ENCODE measurements around the gene VILL.

Gene VILL

DNA sequence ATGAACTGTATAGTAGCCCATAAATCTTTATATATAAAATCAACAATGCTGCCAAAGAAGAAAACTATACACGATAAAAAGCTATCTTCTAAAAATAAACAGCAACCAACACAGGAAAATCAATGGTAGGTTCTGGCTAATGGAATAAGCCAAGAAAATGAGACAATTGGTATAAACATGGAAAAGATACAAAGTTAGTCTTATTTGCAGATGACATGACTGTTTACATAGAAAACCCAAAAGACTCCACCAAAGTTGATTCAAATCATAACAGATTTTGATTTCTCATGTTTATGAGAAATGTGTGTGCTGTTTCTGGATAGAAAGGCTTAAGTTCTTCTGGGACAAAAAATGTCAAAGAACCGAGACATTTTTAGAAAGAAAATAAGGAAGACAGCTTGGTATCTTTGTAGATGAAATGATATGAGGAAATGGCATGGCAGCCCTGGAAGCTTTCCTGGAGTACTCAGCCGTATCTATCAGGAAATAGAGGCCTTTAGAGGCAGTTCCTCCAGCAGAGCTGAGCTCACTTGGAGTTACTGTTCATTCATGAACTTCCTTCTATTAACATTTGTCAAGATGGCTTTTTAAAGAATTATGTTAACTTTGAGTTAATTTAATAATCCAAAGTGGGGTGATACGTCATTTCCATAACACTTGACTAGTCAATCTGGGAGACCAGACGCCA lies 36.7 kb upstream of the VILL start:
- TF ChIP-seq, protein P1, sequence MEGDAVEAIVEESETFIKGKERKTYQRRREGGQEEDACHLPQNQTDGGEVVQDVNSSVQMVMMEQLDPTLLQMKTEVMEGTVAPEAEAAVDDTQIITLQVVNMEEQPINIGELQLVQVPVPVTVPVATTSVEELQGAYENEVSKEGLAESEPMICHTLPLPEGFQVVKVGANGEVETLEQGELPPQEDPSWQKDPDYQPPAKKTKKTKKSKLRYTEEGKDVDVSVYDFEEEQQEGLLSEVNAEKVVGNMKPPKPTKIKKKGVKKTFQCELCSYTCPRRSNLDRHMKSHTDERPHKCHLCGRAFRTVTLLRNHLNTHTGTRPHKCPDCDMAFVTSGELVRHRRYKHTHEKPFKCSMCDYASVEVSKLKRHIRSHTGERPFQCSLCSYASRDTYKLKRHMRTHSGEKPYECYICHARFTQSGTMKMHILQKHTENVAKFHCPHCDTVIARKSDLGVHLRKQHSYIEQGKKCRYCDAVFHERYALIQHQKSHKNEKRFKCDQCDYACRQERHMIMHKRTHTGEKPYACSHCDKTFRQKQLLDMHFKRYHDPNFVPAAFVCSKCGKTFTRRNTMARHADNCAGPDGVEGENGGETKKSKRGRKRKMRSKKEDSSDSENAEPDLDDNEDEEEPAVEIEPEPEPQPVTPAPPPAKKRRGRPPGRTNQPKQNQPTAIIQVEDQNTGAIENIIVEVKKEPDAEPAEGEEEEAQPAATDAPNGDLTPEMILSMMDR (IDR thresholded peaks at IDR 0.05; ENCODE audit: control extremely low read depth, extremely low read depth, low read depth, missing control alignments): no peak
- ChIA-PET CTCF (interaction anchor here (1.8 to 6.4 kb wide), 5 partner anchors 13 to 99 kb away, joined by 6 to 41 read pairs (median 28); no protein-coding TSS in a partner anchor), POLR2A (no interaction called here)
- DNase-seq (ENCODE audit: extremely low spot score): no peak

DNA sequence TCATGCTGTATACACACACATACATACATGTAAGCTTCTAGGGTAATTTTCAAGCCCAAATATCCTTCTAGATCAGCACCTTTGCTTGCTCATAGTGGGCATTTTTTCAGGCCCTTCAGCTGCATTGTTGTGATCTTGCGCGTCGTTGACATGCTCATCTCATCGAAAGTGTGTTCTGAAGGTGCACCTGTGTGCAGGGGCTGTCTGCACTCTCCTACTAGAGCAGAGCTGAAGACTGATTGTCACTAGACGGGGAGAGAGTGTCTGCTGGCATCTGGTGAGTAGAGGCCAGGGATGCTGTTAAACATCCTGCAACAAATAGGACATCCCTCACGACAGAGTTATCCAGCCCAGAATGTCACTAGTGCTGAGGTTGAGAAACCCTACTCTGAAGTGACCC lies 35.7 kb upstream of the VILL start:
- TF ChIP-seq, protein P1 (IDR thresholded peaks at IDR 0.05; ENCODE audit: control extremely low read depth, extremely low read depth, low read depth, missing control alignments): no peak
- POLR2A ChIA-PET: no interaction called here
- no peak for DNase-seq (ENCODE audit: extremely low spot score)
- CTCF ChIA-PET: interaction anchor here (1.8 to 6.4 kb wide), 4 partner anchors 12 to 100 kb away, joined by 6 to 41 read pairs (median 30); no protein-coding TSS in a partner anchor

DNA sequence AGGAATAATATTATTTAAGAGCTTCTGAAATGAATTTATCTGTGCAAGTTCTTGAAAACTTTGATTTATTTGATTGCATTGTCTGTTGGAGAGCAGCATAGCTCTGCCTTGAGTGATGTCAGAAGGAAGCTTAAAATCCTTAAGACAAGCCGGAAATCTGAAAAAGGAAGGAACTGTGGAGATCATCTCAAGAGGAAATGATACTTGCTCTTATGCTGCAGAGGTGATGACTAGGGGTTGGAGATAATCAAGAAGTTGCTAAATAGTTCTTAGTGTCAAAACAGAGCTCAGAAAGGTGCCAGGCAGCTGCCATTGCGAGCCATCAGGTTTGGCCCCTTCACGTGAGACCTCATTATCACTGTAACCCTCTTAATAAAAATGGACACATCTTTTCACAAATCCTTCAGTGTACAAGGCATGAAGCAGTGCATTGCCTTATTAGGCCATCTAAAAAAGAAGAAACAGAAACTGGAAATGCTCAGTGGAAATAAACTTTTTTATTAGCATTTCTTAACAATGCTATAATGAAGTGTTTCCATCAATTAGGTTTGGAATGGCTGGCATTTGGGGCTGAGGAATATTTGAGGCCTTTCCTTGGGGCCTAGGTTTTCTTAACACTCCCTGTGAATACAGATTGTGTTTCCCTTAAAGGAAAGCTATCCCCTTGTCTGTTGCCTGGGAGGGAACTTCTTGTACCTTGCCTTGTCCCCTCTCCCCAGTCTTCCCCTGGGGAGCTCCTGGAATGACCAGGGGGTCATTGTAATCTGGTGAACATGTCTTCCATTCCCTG lies 34.5 kb upstream of the VILL start:
- DNase-seq (ENCODE audit: extremely low spot score): no peak
- ChIA-PET POLR2A (no interaction called here), CTCF (interaction anchor here (1.1 to 6.4 kb wide), 6 partner anchors 11 to 101 kb away, joined by 3 to 41 read pairs (median 16); no protein-coding TSS in a partner anchor)
- TF ChIP-seq, protein P1 (IDR thresholded peaks at IDR 0.05; ENCODE audit: control extremely low read depth, extremely low read depth, low read depth, missing control alignments): no peak

DNA sequence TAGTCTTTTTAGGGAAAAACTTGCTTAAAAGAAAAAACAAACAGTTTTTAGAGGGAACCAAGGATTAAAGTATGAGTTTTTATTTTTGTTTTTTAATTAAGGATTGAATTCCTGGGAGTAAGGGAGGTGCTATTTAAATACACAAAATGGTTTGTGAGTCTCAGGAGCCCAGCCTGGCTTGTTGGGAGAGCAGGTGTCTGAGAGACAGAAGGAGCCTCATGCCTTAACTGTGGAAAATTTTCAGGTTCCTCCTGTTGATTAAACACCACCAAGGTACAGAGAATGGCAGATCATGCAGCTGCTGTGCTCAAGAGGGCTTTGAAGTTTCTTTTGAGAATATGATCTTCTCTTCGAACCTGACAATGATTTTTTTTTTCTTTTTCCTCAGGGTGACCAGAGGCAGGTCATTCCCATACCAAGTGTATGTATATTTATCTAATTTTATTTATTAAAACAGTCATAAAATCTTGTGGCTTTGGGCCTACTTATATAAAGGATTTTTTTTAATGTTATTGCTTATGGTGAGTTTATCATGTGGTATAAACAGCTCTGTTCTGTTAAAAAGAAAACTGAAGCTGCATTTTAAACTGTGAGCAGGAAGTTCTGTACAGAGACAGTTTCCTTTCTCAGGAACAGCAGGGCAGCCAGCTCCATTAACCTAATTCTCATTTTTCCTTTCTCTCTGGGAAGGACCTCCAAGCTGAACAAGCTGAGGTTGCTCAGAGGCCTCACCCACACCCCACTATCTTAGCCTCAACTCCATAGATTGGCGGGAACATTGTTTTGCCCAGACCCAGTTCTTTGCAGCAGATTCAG lies 33.7 kb upstream of the VILL start:
- ChIA-PET CTCF (interaction anchor here (0.7 to 6.4 kb wide), 6 partner anchors 10 to 674 kb away, joined by 3 to 41 read pairs (median 16); no protein-coding TSS in a partner anchor), POLR2A (no interaction called here)
- TF ChIP-seq, protein P1 (IDR thresholded peaks at IDR 0.05; ENCODE audit: control extremely low read depth, extremely low read depth, low read depth, missing control alignments): no peak
- DNase-seq (ENCODE audit: extremely low spot score): no peak

DNA sequence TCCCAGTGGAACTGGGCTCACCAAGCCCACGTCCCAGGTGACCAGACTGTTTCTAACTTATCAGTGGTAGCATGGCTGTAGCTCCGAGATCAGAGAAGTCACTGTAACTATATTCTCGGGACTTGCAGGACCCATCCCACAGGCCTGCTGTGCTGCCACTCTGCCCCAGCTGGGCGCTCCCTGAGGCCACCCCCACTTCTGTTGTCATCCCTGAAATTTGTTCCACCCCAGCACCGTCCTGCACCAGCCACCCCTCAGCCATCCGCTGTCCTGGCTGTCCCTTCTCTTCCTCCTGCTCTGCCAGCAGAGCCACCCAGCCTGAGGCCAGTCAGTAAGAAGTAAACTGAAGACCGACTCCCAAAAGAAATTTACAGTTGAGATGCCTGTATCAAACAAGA lies 33.0 kb upstream of the VILL start:
- TF ChIP-seq, protein P1 (IDR thresholded peaks at IDR 0.05; ENCODE audit: control extremely low read depth, extremely low read depth, low read depth, missing control alignments): no peak
- CTCF ChIA-PET: interaction anchor here (0.7 to 6.4 kb wide), 6 partner anchors 10 to 674 kb away, joined by 3 to 41 read pairs (median 16); no protein-coding TSS in a partner anchor
- DNase-seq (ENCODE audit: extremely low spot score): no peak
- POLR2A ChIA-PET: no interaction called here
